Measurements from ENCODE around the gene TSPAN18. TPM values are rescaled to one million over a fixed set of nuclear protein-coding genes. Genes with fewer than 3 reads are reported as not detected.

The TSPAN18 gene
- total RNA-seq, 1 experiment from 2014 or later = 21.3 TPM

GRCh38 chr11:44874284-44874683 lies 147.5 kb downstream of the TSPAN18 start:
- CTCF ChIA-PET = no interaction called here
- H3K4me3 ChIP-seq (ENCODE audit: low read depth in 2 of 2, low read length in 2 of 2) = no peak overlapping the region
- intact Hi-C loops (cut with micrococcal nuclease; ENCODE audit: unreplicated experiment) (no loop called here), in situ Hi-C loops (cut with HindIII; ENCODE audit: low pct_unique_long_range_greater_than_20kb, low sequenced_read_pairs) (no loop called here)
- no TSS peak for BruUV-seq (replicated peaks)
- no peaks in the 10 kb centered on the region for H3K36me3 ChIP-seq (ENCODE audit: control insufficient read depth, insufficient read depth, low read length)
- H3K4me1 ChIP-seq (ENCODE audit: control insufficient read depth, insufficient read depth, low read length) = no peaks in the 10 kb centered on the region
- POLR2A ChIA-PET = no interaction called here
- no peak for TF ChIP-seq SIN3A (IDR thresholded peaks at IDR 0.05; ENCODE audit: borderline replicate concordance, insufficient read depth, low read depth, low read length)
- no peak for TF ChIP-seq TCF7L2 (IDR thresholded peaks at IDR 0.05; ENCODE audit: low read depth, low read length)
- TF ChIP-seq POLR2AphosphoS5 (IDR thresholded peaks at IDR 0.05; ENCODE audit: low read depth, low read length) = no peak
- no peak for TF ChIP-seq REST (IDR thresholded peaks at IDR 0.05; ENCODE audit: insufficient read depth in 1 of 2, low read depth in 2 of 2, low read length in 1 of 2)
- TF ChIP-seq CTCF (IDR thresholded peaks at IDR 0.05) = no peak
- no peaks in the 10 kb centered on the region for H3K9me3 ChIP-seq (ENCODE audit: control insufficient read depth, insufficient read depth, low read depth, low read length)
- ATAC-seq (no peak), DNase-seq (ENCODE audit: low read depth, low spot score) (no peak)
- H3K27ac ChIP-seq (ENCODE audit: low read length) = no peak overlapping the region
- no peaks in the 10 kb centered on the region for H3K27me3 ChIP-seq (ENCODE audit: control insufficient read depth, insufficient read depth, low read length)

- no peak for ATAC-seq
- no peaks in the 10 kb centered on the region for H3K9me3 ChIP-seq (ENCODE audit: control insufficient read depth, insufficient read depth, low read depth, low read length)
- DNase-seq (ENCODE audit: low read depth, low spot score) = no peak
- TF ChIP-seq REST (IDR thresholded peaks at IDR 0.05; ENCODE audit: insufficient read depth in 1 of 2, low read depth in 2 of 2, low read length in 1 of 2) (no peak), POLR2AphosphoS5 (IDR thresholded peaks at IDR 0.05; ENCODE audit: low read depth, low read length) (no peak), SIN3A (IDR thresholded peaks at IDR 0.05; ENCODE audit: borderline replicate concordance, insufficient read depth, low read depth, low read length) (no peak), CTCF (IDR thresholded peaks at IDR 0.05) (no peak), TCF7L2 (IDR thresholded peaks at IDR 0.05; ENCODE audit: low read depth, low read length) (no peak)
- H3K4me1 ChIP-seq (ENCODE audit: control insufficient read depth, insufficient read depth, low read length) = no peaks in the 10 kb centered on the region
- in situ Hi-C loops (cut with HindIII; ENCODE audit: low pct_unique_long_range_greater_than_20kb, low sequenced_read_pairs) (no loop called here), intact Hi-C loops (cut with micrococcal nuclease; ENCODE audit: unreplicated experiment) (no loop called here)
- no peak overlapping the region for H3K4me3 ChIP-seq (ENCODE audit: low read depth in 2 of 2, low read length in 2 of 2)
- CTCF ChIA-PET = interaction anchor here (0.9 kb wide), 1 partner anchor 58 kb away, joined by 3 read pairs; no protein-coding TSS in a partner anchor
- no peaks in the 10 kb centered on the region for H3K27me3 ChIP-seq (ENCODE audit: control insufficient read depth, insufficient read depth, low read length)
- no peaks in the 10 kb centered on the region for H3K36me3 ChIP-seq (ENCODE audit: control insufficient read depth, insufficient read depth, low read length)
- BruUV-seq (replicated peaks) = no TSS peak
- POLR2A ChIA-PET = no interaction called here
- H3K27ac ChIP-seq (ENCODE audit: low read length) = no peak overlapping the region
Measured at GRCh38 chr11:44875037-44875436, 148.3 kb downstream of the TSPAN18 start.

All from Panc1 (cell line).